HepG2 (cell line): ENCODE results near the gene PTGES3. TPM values are rescaled to one million over a fixed set of nuclear protein-coding genes. Genes with fewer than 3 reads are reported as not detected.

Source experiments
- ELF3 ChIP-seq: IDR thresholded peaks from 2 replicates; pipeline ENCODE4 v1.6.1; 2016; ENCODE audit warnings: missing genetic modification reagents, missing compliant biosample characterization
- HNRNPH1 ChIP-seq: fragments of 200-400 bp; formaldehyde crosslinking; optimal IDR thresholded peaks from 2 replicates; pipeline ENCODE3; 2017; ENCODE audit warnings: mild to moderate bottlenecking, low read depth, low read length
- HNRNPLL ChIP-seq: fragments of 200-400 bp; formaldehyde crosslinking; IDR thresholded peaks from 2 replicates; pipeline ENCODE4 v1.6.1; 2017; ENCODE audit warnings: mild to moderate bottlenecking, low read depth, low read length; ENCODE audit not compliant: poor library complexity, severe bottlenecking
- HNRNPUL1 ChIP-seq: fragments of 200-400 bp; formaldehyde crosslinking; IDR thresholded peaks from 2 replicates; pipeline ENCODE4 v1.6.1; 2017; ENCODE audit warnings: low read depth, mild to moderate bottlenecking, low read length, moderate library complexity
- NKX3-1 ChIP-seq: sonication (generic); formaldehyde crosslinking; IDR thresholded peaks from 2 replicates; pipeline ENCODE4 v1.5.0; 2020; ENCODE audit warnings: missing genetic modification reagents
- RFX3 ChIP-seq: IDR thresholded peaks from 2 replicates; pipeline ENCODE4 v1.6.1; 2016; ENCODE audit warnings: missing biosample characterization, missing genetic modification reagents
- RFXAP ChIP-seq: sonication (generic); formaldehyde crosslinking; IDR thresholded peaks from 2 replicates; pipeline ENCODE4 v1.4.0; 2020; ENCODE audit warnings: missing genetic modification reagents, borderline replicate concordance
- SETDB1 ChIP-seq: sonication (generic); formaldehyde crosslinking; IDR thresholded peaks from 2 replicates; pipeline ENCODE4 v1.5.1; 2020; ENCODE audit warnings: missing genetic modification reagents, mild to moderate bottlenecking, borderline replicate concordance
- SRSF9 ChIP-seq: fragments of 200-400 bp; formaldehyde crosslinking; IDR thresholded peaks from 2 replicates; pipeline ENCODE4 v1.6.1; 2018; ENCODE audit warnings: borderline replicate concordance, mild to moderate bottlenecking, low read depth, low read length; ENCODE audit not compliant: insufficient read depth, poor library complexity, severe bottlenecking
- TBP ChIP-seq: sonication (generic); formaldehyde crosslinking; IDR thresholded peaks from 2 replicates; pipeline ENCODE4 v1.5.0; 2020; ENCODE audit warnings: missing genetic modification reagents
- ZBTB21 ChIP-seq: sonication (generic); formaldehyde crosslinking; IDR thresholded peaks from 2 replicates; pipeline ENCODE4 v1.4.0; 2020; ENCODE audit warnings: missing genetic modification reagents
- ZFAT ChIP-seq: sonication (generic); formaldehyde crosslinking; conservative IDR thresholded peaks from 2 replicates; pipeline ENCODE4 v1.8.1; 2023; ENCODE audit warnings: missing genetic modification reagents, inconsistent platforms
- ZNF788 ChIP-seq: sonication (generic); formaldehyde crosslinking; IDR thresholded peaks from 2 replicates; pipeline ENCODE4 v1.5.0; 2020; ENCODE audit warnings: mild to moderate bottlenecking, missing genetic modification reagents, borderline replicate concordance
- polyA plus RNA-seq, 8 experiments: library from polyadenylated mRNA; depleted of rRNA in 3 of 8; stranded (reverse) in 7 of 8; unstranded in 1 of 8; fragments of >200 nt; fragmentation: Illumina TruSeq in 4 of 8; extraction: Trizol in 4 of 8; gene quantifications; 2 replicates each; pipeline versions ENCODE4 v1.2.1 to v1.2.3, GENCODE V29; 2011 to 2016; ENCODE audit warnings: low read depth in 4 of 8, missing spikeins in 1 of 8, mixed read lengths in 1 of 8; ENCODE audit not compliant: insufficient read depth in 1 of 8
- total RNA-seq, 5 experiments: library from RNA; depleted of rRNA; stranded (reverse); fragments of >200 nt; fragmentation: Illumina TruSeq; extraction: Trizol; gene quantifications; 2 replicates each; pipeline ENCODE4 v1.2.3, GENCODE V29; 2016; ENCODE audit warnings: low read depth in 1 of 5
- TF ChIP-seq, protein P1 (sequence below): sonication (generic); formaldehyde crosslinking; IDR thresholded peaks from 2 replicates; pipeline ENCODE4 v1.4.0; 2020; ENCODE audit warnings: missing genetic modification reagents
- TF ChIP-seq, protein P2 (sequence below): sonication (generic); formaldehyde crosslinking; IDR thresholded peaks from 2 replicates; pipeline ENCODE4 v1.5.1; 2020; ENCODE audit warnings: missing genetic modification reagents, mild to moderate bottlenecking, borderline replicate concordance
- TF ChIP-seq, protein P3 (sequence below): sonication (generic); formaldehyde crosslinking; IDR thresholded peaks from 2 replicates; pipeline ENCODE4 v1.8.0; 2022; ENCODE audit warnings: missing genetic modification reagents, mild to moderate bottlenecking, inconsistent platforms, borderline replicate concordance
- TF ChIP-seq, protein P4 (sequence below): sonication (generic); formaldehyde crosslinking; IDR thresholded peaks from 2 replicates; pipeline ENCODE4 v1.4.0; 2020; ENCODE audit warnings: mild to moderate bottlenecking, missing genetic modification reagents, borderline replicate concordance
- TF ChIP-seq, protein P5 (sequence below): sonication (generic); formaldehyde crosslinking; IDR thresholded peaks from 2 replicates; pipeline ENCODE4 v1.5.0; 2020; ENCODE audit warnings: mild to moderate bottlenecking, low read depth, missing genetic modification reagents, borderline replicate concordance
- TF ChIP-seq, protein P6 (sequence below): IDR thresholded peaks from 2 replicates; pipeline ENCODE4 v1.6.1; 2016; ENCODE audit warnings: missing compliant biosample characterization, missing genetic modification reagents, borderline replicate concordance

PTGES3 gene
- total and polyA plus RNA-seq, 2 of the 13 experiments (the other 11 are each of a cell fraction or from before 2014, with no cell fraction given): 54.4 to 159 TPM

DNA sequence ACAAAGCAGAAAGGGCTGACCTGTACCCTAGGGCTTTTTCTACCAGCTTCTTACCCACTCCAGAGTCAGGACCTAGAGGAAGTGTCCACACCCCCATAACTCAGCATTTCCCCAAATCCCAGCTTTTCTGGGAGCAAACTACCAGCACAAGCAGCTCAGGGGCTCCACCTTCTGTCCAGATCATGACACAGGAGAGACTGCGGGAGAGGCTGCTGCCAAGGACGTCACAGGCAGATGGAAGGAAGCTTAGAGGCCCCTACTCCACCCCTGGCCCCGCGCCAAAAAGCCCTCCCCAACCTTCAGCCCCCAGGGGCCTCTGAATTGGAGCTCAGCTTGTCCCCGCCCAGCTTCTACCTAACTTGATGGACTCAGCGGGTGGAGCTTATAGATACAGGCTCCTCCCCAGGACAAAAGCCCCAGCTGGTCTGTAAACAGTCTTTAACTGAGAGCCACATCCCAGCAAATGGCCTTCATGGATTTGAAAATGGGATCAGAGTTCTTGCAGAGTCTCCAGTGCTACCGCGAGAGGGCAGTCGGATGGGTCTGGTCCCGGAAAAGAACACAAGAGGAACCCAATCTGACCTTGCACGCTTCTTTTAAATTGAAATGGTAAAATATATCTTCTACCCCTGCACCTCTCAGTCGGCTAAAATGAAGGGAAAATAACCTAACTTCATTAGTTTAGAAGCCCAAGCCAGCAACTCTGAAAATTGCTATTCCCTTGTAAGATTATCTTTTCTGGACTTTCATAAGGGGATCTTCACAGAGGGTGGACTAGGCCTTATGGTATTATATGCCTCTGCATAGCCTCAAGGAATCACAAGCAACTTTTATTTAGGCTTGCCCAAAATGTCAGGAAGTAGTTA, 51.2 kb downstream of the PTGES3 start (continued):
- TF ChIP-seq, protein P1, sequence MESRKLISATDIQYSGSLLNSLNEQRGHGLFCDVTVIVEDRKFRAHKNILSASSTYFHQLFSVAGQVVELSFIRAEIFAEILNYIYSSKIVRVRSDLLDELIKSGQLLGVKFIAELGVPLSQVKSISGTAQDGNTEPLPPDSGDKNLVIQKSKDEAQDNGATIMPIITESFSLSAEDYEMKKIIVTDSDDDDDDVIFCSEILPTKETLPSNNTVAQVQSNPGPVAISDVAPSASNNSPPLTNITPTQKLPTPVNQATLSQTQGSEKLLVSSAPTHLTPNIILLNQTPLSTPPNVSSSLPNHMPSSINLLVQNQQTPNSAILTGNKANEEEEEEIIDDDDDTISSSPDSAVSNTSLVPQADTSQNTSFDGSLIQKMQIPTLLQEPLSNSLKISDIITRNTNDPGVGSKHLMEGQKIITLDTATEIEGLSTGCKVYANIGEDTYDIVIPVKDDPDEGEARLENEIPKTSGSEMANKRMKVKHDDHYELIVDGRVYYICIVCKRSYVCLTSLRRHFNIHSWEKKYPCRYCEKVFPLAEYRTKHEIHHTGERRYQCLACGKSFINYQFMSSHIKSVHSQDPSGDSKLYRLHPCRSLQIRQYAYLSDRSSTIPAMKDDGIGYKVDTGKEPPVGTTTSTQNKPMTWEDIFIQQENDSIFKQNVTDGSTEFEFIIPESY: peak; percentile 37; the same call in 1 of the 2 replicates
- no peak for TF ChIP-seq TBP (CRISPR knock-in tag)
- TF ChIP-seq, protein P2, sequence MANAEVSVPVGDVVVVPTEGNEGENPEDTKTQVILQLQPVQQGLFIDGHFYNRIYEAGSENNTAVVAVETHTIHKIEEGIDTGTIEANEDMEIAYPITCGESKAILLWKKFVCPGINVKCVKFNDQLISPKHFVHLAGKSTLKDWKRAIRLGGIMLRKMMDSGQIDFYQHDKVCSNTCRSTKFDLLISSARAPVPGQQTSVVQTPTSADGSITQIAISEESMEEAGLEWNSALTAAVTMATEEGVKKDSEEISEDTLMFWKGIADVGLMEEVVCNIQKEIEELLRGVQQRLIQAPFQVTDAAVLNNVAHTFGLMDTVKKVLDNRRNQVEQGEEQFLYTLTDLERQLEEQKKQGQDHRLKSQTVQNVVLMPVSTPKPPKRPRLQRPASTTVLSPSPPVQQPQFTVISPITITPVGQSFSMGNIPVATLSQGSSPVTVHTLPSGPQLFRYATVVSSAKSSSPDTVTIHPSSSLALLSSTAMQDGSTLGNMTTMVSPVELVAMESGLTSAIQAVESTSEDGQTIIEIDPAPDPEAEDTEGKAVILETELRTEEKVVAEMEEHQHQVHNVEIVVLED: peak; percentile 56; the same call in 1 of the 2 replicates
- TF ChIP-seq ZFAT: no peak
- no peak for TF ChIP-seq HNRNPUL1
- TF ChIP-seq RFX3: no peak
- TF ChIP-seq, protein P3, sequence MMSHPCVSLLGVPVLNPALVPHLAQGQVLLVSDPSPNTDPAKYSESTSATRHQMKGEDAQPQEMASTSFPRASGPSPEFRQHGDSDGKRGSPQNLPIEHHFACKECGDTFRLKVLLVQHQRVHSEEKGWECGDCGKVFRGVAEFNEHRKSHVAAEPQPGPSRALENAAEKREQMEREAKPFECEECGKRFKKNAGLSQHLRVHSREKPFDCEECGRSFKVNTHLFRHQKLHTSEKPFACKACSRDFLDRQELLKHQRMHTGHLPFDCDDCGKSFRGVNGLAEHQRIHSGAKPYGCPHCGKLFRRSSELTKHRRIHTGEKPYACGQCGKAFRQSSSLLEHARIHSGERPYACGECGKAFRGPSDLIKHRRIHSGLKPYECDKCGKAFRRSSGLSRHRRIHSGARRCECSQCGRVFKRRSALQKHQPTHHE (CRISPR knock-in tag): no peak; the same call in 1 of the 2 replicates
- TF ChIP-seq, protein P4, sequence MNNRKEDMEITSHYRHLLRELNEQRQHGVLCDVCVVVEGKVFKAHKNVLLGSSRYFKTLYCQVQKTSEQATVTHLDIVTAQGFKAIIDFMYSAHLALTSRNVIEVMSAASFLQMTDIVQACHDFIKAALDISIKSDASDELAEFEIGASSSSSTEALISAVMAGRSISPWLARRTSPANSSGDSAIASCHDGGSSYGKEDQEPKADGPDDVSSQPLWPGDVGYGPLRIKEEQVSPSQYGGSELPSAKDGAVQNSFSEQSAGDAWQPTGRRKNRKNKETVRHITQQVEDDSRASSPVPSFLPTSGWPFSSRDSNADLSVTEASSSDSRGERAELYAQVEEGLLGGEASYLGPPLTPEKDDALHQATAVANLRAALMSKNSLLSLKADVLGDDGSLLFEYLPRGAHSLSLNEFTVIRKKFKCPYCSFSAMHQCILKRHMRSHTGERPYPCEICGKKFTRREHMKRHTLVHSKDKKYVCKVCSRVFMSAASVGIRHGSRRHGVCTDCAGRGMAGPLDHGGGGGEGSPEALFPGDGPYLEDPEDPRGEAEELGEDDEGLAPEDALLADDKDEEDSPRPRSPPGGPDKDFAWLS (CRISPR knock-in tag): no peak
- peak; percentile 89 for TF ChIP-seq ZBTB21 (CRISPR knock-in tag)
- peak; percentile 85; the same call in 1 of the 2 replicates for TF ChIP-seq ZNF788 (CRISPR knock-in tag)
- TF ChIP-seq, protein P5, sequence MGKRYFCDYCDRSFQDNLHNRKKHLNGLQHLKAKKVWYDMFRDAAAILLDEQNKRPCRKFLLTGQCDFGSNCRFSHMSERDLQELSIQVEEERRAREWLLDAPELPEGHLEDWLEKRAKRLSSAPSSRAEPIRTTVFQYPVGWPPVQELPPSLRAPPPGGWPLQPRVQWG (CRISPR knock-in tag): no peak
- TF ChIP-seq, protein P6, sequence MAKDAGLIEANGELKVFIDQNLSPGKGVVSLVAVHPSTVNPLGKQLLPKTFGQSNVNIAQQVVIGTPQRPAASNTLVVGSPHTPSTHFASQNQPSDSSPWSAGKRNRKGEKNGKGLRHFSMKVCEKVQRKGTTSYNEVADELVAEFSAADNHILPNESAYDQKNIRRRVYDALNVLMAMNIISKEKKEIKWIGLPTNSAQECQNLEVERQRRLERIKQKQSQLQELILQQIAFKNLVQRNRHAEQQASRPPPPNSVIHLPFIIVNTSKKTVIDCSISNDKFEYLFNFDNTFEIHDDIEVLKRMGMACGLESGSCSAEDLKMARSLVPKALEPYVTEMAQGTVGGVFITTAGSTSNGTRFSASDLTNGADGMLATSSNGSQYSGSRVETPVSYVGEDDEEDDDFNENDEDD (CRISPR knock-in tag): no peak
- TF ChIP-seq HNRNPLL: no peak
- TF ChIP-seq HNRNPH1: peak; percentile 31
- no peak for TF ChIP-seq SETDB1 (CRISPR knock-in tag)
- no peak for TF ChIP-seq SRSF9
- peak; percentile 61; the same call in 1 of the 2 replicates for TF ChIP-seq RFXAP (CRISPR knock-in tag)
- TF ChIP-seq ELF3 (CRISPR knock-in tag): no peak; the same call in none of the 2 replicates
- no peak for TF ChIP-seq NKX3-1 (CRISPR knock-in tag)
